Liver (tissue), 9 donors: Measurements from ENCODE around the gene OSBPL10. TPM values are rescaled to one million over a fixed set of nuclear protein-coding genes. Genes with fewer than 3 reads are reported as not detected.

ENCODE experiments used
- DNase-seq: peaks from one replicate; pipeline ENCODE4 v3.0.0-alpha.2; 2017; ENCODE audit warnings: low spot score
- H3K27ac ChIP-seq, 2 donors: one replicate each; pipeline ENCODE4 v1.7.0; 2013; ENCODE audit warnings: inconsistent platforms in 2 of 2, low read length in 2 of 2, control low read depth in 1 of 2, low read depth in 1 of 2, mild to moderate bottlenecking in 1 of 2
- H3K27me3 ChIP-seq, 4 donors: one replicate each; pipeline versions ENCODE4 v1.6.1 to v1.7.0; 2013; ENCODE audit warnings: low read length in 3 of 4, inconsistent platforms in 1 of 4, mild to moderate bottlenecking in 1 of 4, moderate library complexity in 1 of 4; ENCODE audit not compliant: control insufficient read depth in 4 of 4, insufficient read depth in 4 of 4
- H3K36me3 ChIP-seq, 4 donors: one replicate each; pipeline versions ENCODE4 v1.6.1 to v1.7.0; 2013; ENCODE audit warnings: low read length in 3 of 4, mild to moderate bottlenecking in 3 of 4, low read depth in 1 of 4, moderate library complexity in 1 of 4; ENCODE audit not compliant: control insufficient read depth in 4 of 4, insufficient read depth in 3 of 4
- H3K4me1 ChIP-seq, 4 donors: one replicate each; pipeline versions ENCODE4 v1.6.1 to v1.7.0; 2013; ENCODE audit warnings: low read length in 3 of 4, mild to moderate bottlenecking in 3 of 4, moderate library complexity in 1 of 4; ENCODE audit not compliant: control insufficient read depth in 4 of 4, insufficient read depth in 4 of 4
- H3K4me3 ChIP-seq, 3 donors: one replicate each; pipeline versions ENCODE4 v1.6.1 to v1.7.0; 2013; ENCODE audit warnings: low read length in 3 of 3, control low read depth in 1 of 3, low read depth in 1 of 3, mild to moderate bottlenecking in 1 of 3
- H3K9ac ChIP-seq, 2 donors: one replicate each; pipeline ENCODE4 v1.7.0; 2013; ENCODE audit warnings: low read length in 2 of 2, mild to moderate bottlenecking in 2 of 2, moderate library complexity in 2 of 2, control low read depth in 1 of 2, low read depth in 1 of 2
- H3K9me3 ChIP-seq, 4 donors: one replicate each; pipeline versions ENCODE4 v1.6.1 to v1.7.0; 2013; ENCODE audit warnings: low read length in 3 of 4; ENCODE audit not compliant: control insufficient read depth in 4 of 4
- EGR1 ChIP-seq, 2 donors: IDR thresholded peaks; 2 replicates each; pipeline ENCODE4 v1.6.1; 2016 to 2018; ENCODE audit warnings: antibody characterized with exemption in 2 of 2, low read depth in 2 of 2
- FOXA1 ChIP-seq: IDR thresholded peaks from 2 replicates; pipeline ENCODE4 v1.6.1; 2016; ENCODE audit warnings: antibody characterized with exemption
- FOXA2 ChIP-seq: IDR thresholded peaks from 2 replicates; pipeline ENCODE4 v1.6.1; 2016; ENCODE audit warnings: antibody characterized with exemption
- GABPA ChIP-seq, 2 donors: IDR thresholded peaks in 1 of 2; conservative IDR thresholded peaks in 1 of 2; 2 replicates each; pipeline ENCODE4 v1.6.1; 2016; ENCODE audit warnings: antibody characterized with exemption in 2 of 2, mild to moderate bottlenecking in 1 of 2, moderate library complexity in 1 of 2
- HNF4A ChIP-seq, 2 donors: conservative IDR thresholded peaks; 2 replicates each; pipeline ENCODE4 v1.6.1; 2016; ENCODE audit warnings: antibody characterized with exemption in 2 of 2, mild to moderate bottlenecking in 2 of 2
- HNF4G ChIP-seq: IDR thresholded peaks from 2 replicates; pipeline ENCODE4 v1.6.1; 2016; ENCODE audit warnings: antibody characterized with exemption
- JUND ChIP-seq, 2 donors: IDR thresholded peaks; 2 replicates each; pipeline ENCODE4 v1.6.1; 2016; ENCODE audit warnings: antibody characterized with exemption in 2 of 2
- MAX ChIP-seq: IDR thresholded peaks from 2 replicates; pipeline ENCODE4 v1.6.1; 2016; ENCODE audit warnings: antibody characterized with exemption
- NR2F2 ChIP-seq: IDR thresholded peaks from 2 replicates; pipeline ENCODE4 v1.6.1; 2016; ENCODE audit warnings: antibody characterized with exemption
- RAD21 ChIP-seq, 2 donors: IDR thresholded peaks; 2 replicates each; pipeline ENCODE4 v1.6.1; 2016; ENCODE audit warnings: antibody characterized with exemption in 2 of 2, mild to moderate bottlenecking in 2 of 2
- RXRA ChIP-seq, 2 donors: IDR thresholded peaks; 2 replicates each; pipeline ENCODE4 v1.6.1; 2017 to 2018; ENCODE audit warnings: antibody characterized with exemption in 2 of 2, mild to moderate bottlenecking in 1 of 2
- SP1 ChIP-seq: IDR thresholded peaks from 2 replicates; pipeline ENCODE4 v1.6.1; 2018; ENCODE audit warnings: antibody characterized with exemption, mild to moderate bottlenecking
- TAF1 ChIP-seq: conservative IDR thresholded peaks from 2 replicates; pipeline ENCODE4 v1.6.1; 2016; ENCODE audit warnings: antibody characterized with exemption, mild to moderate bottlenecking
- YY1 ChIP-seq: IDR thresholded peaks from 2 replicates; pipeline ENCODE4 v1.6.1; 2016; ENCODE audit warnings: antibody characterized with exemption, mild to moderate bottlenecking
- polyA plus RNA-seq, 2 donors: library from polyadenylated mRNA; stranded (reverse) in 1 of 2; unstranded in 1 of 2; fragments of 200-250 nt in 1 of 2; fragments of >200 nt in 1 of 2; fragmentation: Nextera tagmentation in 1 of 2; extraction: Ambion mirVana in 1 of 2; gene quantifications; one replicate each; pipeline versions ENCODE4 v1.2.1 to v1.2.3, GENCODE V29; 2013 to 2015
- total RNA-seq, 2 donors: library from RNA; depleted of rRNA; stranded (reverse); fragments of >200 nt; gene quantifications; one replicate each; pipeline ENCODE4 v1.2.3, GENCODE V29; 2014
- TF ChIP-seq, protein P1 (sequence below): fragments of 150-350 bp; IDR thresholded peaks from 2 replicates; pipeline ENCODE4 v1.5.1; 2017; ENCODE audit warnings: improper control_type of control experiment, low read depth, low read length; ENCODE audit not compliant: missing input control
- TF ChIP-seq, protein P2 (sequence below): IDR thresholded peaks from 2 replicates; pipeline ENCODE4 v1.6.1; 2016; ENCODE audit warnings: antibody characterized with exemption
- TF ChIP-seq, protein P3 (sequence below): IDR thresholded peaks from 2 replicates; pipeline ENCODE4 v1.6.1; 2016; ENCODE audit warnings: antibody characterized with exemption
- TF ChIP-seq, protein P4 (sequence below): IDR thresholded peaks from 2 replicates; pipeline ENCODE4 v1.6.1; 2016; ENCODE audit warnings: antibody characterized with exemption, mild to moderate bottlenecking
- donor health status: healthy.
- donor health status: healthy.
- donor health status: healthy.
- donor health status: healthy.
- donor health status: healthy.

OSBPL10 gene
- total and polyA plus RNA-seq, 4 donors, result 0.75 to 4.0 (median 1.7) TPM

GRCh38 chr3:31848911-31849310 lies 132.2 kb downstream of the OSBPL10 start:
- DNase-seq, result no peak
- H3K9ac ChIP-seq, result no peak overlapping the region
- no peak overlapping the region for H3K4me3 ChIP-seq
- H3K27ac ChIP-seq, result no peak overlapping the region
- H3K4me1 ChIP-seq, result peaks cover 0 to 3% (median 0%) of the 10 kb centered on the region in 4 donors
- no peaks in the 10 kb centered on the region for H3K36me3 ChIP-seq
- H3K27me3 ChIP-seq, result no peaks in the 10 kb centered on the region
- TF ChIP-seq FOXA2 (no peak), MAX (no peak), RXRA (IDR thresholded peaks at IDR 0.05) (no peak), FOXA1 (no peak), GABPA (IDR thresholded peaks at IDR 0.05 in 1 of 2, conservative IDR thresholded peaks at IDR 0.05 in 1 of 2) (no peak), YY1 (no peak), RAD21 (IDR thresholded peaks at IDR 0.05) (no peak), EGR1 (IDR thresholded peaks at IDR 0.05; ENCODE audit: low read depth in 2 of 2) (no peak), SP1 (no peak), TAF1 (no peak), NR2F2 (no peak), HNF4A (conservative IDR thresholded peaks at IDR 0.05) (no peak), HNF4G (no peak), JUND (IDR thresholded peaks at IDR 0.05) (no peak)
- TF ChIP-seq, protein P1, sequence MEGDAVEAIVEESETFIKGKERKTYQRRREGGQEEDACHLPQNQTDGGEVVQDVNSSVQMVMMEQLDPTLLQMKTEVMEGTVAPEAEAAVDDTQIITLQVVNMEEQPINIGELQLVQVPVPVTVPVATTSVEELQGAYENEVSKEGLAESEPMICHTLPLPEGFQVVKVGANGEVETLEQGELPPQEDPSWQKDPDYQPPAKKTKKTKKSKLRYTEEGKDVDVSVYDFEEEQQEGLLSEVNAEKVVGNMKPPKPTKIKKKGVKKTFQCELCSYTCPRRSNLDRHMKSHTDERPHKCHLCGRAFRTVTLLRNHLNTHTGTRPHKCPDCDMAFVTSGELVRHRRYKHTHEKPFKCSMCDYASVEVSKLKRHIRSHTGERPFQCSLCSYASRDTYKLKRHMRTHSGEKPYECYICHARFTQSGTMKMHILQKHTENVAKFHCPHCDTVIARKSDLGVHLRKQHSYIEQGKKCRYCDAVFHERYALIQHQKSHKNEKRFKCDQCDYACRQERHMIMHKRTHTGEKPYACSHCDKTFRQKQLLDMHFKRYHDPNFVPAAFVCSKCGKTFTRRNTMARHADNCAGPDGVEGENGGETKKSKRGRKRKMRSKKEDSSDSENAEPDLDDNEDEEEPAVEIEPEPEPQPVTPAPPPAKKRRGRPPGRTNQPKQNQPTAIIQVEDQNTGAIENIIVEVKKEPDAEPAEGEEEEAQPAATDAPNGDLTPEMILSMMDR, result no peak
- TF ChIP-seq, protein P2, sequence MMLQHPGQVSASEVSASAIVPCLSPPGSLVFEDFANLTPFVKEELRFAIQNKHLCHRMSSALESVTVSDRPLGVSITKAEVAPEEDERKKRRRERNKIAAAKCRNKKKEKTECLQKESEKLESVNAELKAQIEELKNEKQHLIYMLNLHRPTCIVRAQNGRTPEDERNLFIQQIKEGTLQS, result no peak
- TF ChIP-seq, protein P3, sequence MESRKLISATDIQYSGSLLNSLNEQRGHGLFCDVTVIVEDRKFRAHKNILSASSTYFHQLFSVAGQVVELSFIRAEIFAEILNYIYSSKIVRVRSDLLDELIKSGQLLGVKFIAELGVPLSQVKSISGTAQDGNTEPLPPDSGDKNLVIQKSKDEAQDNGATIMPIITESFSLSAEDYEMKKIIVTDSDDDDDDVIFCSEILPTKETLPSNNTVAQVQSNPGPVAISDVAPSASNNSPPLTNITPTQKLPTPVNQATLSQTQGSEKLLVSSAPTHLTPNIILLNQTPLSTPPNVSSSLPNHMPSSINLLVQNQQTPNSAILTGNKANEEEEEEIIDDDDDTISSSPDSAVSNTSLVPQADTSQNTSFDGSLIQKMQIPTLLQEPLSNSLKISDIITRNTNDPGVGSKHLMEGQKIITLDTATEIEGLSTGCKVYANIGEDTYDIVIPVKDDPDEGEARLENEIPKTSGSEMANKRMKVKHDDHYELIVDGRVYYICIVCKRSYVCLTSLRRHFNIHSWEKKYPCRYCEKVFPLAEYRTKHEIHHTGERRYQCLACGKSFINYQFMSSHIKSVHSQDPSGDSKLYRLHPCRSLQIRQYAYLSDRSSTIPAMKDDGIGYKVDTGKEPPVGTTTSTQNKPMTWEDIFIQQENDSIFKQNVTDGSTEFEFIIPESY, result no peak
- TF ChIP-seq, protein P4, sequence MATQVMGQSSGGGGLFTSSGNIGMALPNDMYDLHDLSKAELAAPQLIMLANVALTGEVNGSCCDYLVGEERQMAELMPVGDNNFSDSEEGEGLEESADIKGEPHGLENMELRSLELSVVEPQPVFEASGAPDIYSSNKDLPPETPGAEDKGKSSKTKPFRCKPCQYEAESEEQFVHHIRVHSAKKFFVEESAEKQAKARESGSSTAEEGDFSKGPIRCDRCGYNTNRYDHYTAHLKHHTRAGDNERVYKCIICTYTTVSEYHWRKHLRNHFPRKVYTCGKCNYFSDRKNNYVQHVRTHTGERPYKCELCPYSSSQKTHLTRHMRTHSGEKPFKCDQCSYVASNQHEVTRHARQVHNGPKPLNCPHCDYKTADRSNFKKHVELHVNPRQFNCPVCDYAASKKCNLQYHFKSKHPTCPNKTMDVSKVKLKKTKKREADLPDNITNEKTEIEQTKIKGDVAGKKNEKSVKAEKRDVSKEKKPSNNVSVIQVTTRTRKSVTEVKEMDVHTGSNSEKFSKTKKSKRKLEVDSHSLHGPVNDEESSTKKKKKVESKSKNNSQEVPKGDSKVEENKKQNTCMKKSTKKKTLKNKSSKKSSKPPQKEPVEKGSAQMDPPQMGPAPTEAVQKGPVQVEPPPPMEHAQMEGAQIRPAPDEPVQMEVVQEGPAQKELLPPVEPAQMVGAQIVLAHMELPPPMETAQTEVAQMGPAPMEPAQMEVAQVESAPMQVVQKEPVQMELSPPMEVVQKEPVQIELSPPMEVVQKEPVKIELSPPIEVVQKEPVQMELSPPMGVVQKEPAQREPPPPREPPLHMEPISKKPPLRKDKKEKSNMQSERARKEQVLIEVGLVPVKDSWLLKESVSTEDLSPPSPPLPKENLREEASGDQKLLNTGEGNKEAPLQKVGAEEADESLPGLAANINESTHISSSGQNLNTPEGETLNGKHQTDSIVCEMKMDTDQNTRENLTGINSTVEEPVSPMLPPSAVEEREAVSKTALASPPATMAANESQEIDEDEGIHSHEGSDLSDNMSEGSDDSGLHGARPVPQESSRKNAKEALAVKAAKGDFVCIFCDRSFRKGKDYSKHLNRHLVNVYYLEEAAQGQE, result no peak
- H3K9me3 ChIP-seq, result no peaks in the 10 kb centered on the region
